GM19397 (cell line): ENCODE data around the gene TAF3.

Source experiments
- ATAC-seq: cut with Tn5 transposase; IDR thresholded peaks from one replicate; pipeline ENCODE4 v1.9.1; 2021; ENCODE audit warnings: mild to moderate bottlenecking, moderate library complexity; ENCODE audit not compliant: unreplicated experiment

Gene TAF3

DNA sequence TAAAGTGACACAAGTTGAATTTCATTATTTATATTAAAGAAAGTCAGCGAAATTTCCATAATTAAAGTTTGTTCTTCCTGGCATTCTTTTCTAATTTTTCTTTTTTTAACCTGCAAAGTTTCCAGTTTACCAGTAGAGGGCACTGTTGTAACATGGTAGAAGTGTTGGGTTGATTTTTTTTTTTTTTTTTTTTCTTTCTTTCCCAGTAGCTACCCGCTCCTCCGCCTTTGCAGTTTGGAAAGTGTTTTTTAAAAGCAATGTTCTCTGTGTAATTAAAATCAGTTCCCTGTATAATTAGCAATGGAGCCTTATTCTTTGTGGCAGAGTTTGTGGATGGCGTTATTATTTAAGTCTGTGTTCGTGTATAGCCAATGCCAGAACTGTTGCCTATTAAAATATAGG lies 53.7 kb downstream of the TAF3 start:
- ATAC-seq = no peak

DNA sequence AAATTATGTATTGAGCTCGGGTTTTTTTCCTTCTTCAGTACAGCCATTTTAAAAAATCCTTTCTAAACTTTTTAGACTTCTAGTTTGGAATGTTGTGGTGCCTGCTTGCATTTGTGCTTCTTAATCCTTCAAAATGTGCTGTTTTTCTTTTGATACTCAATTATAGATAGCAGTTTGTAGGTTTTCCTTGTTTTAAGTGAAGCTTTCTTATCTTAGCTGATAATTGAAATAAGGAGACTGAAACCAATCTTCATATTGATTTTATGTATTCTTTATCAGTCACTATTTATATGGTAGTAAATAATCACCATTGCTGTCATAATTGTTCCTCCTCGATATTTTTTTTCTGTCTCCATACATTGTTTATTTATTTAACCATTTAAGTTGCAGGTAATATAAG lies 56.6 kb downstream of the TAF3 start:
- ATAC-seq = no peak

DNA sequence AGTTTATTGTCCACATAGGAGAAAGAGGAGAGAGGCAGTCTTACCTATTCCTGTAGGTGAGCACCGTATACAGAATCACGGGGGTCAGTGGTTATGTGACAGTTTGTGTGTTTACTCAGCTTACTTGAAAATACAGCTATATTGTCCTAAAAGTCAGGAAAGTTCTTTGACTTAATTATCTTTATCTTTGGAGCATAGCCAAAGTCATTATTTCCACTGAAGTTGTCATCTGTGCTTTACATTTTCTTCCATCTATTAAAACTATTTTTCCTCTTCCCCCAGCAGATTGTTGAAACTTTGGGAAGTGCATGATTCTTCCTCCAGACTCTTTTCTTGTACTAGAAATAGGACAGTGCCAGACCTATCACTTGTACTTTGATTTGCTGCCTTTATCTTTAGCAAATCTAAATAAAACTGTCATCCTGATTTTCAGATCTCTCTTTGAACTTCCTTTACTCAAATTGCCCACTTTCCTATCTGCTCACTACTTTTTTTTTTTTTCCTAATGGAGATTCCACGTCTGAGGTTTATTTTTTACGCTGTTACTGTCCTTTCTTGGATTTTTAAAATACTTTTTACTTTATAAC lies 58.3 kb downstream of the TAF3 start:
- ATAC-seq = no peak

DNA sequence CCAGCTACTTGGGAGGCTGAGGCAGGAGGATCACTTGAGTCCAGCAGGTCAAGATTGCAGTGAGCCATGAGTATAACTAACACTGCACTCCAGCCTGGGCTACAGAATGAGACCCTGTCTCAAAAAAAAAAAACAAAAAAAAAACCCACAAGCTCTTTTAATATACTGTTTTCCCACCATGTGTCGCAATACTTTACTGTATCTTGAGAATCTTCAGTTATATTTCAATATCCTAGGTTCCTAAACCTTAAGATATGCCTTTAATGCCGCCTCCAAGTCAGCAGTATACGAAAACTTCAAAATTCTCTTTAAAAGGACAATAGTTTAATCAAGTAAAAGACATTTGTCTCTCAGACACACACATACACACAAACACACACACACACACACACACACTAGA lies 62.8 kb downstream of the TAF3 start:
- no peak for ATAC-seq

DNA sequence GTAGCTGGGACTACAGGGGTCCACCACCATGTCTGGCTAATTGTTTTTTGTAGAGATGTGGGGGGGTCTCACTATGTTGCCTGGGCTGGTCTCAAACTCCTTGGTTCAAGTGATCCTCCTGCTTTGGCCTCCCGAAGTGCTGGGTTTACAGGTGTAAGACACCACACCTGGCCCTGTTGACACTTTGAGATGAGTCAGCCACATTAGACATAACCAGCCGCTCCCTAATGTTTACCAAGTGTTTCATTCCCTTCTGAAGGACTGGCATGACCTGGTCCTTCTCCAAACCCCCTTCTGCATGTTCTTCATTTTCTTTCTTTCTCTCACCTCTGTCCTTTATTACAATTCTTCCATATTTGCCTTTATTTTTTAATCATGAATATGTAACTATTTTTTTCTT lies 67.8 kb downstream of the TAF3 start:
- ATAC-seq = no peak

DNA sequence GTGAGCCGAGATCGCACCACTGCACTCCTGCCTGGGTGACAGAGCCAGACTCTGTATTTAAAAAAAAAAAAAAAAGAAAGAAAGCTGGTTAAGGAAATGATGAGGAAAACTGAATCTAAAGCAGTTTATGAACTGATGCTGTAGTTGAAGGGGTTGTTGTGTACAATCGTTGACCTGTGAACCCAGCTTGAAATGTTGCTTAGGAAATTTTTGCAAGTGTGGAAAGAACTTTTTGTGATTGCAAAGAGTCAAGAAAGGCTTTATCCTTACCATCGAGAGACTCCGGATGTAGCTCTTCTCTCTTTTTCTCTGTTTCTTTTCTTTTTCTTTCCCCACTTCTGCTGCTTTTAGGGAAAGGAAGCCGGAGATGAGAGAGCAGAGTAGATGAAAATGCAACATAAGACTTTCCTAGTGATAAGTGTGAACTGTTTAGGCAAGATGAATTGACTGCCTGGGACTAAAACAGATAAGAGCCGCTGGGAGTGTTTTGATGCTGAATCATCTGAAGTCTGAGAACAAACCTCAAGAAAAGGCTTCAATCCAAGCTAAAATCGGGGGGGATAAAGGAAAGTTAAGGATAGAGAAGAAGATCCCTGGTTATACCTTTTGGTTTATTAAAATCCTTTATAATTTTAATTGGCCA lies 69.0 kb downstream of the TAF3 start:
- no peak for ATAC-seq

DNA sequence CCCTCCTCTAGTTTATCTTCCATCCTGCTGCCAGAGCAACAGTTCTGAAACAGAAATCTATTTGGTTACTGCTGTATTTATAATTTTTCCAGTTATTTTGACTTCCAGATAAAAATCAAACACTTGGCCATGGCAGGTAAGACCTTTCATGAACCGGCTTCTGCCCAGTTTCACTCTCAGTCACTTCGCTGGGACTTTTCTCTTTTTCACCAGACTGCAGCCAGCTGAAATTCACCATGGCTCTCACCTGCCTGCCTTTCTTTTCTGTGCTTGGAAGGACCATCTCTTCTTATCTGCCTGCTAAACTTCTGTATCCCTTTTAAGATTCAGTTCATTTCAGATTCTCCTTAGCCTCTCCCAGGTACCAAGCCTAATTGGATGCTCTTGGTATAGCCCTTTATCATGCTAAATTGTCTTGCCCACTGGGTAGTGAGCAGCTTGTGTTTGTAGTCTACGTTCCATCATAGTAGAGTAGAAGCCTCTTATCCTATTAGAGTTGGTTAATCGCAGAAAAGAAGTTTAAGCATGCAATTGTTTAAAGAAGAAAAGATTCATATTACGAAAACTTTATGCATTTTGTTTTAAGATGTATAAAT lies 71.7 kb downstream of the TAF3 start:
- ATAC-seq = no peak

DNA sequence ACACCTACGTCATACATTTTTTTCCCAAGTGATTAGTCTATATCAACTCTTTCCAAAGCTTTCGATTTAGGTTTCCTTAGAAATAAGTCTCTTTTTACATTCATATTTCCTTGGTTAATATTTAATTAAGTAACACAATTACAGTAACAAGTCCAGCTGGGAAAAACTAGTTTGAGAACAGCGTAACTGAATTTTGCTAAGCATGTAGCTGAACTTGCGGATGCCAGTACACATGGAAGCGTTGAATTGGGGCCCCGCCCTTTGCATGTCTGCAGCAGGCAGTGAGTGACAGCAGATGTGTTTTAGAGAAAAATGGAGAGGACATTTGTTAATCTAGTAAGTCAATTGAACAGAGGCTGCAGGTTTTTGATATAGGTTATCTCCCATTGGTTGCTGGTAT lies 72.5 kb downstream of the TAF3 start:
- no peak for ATAC-seq

DNA sequence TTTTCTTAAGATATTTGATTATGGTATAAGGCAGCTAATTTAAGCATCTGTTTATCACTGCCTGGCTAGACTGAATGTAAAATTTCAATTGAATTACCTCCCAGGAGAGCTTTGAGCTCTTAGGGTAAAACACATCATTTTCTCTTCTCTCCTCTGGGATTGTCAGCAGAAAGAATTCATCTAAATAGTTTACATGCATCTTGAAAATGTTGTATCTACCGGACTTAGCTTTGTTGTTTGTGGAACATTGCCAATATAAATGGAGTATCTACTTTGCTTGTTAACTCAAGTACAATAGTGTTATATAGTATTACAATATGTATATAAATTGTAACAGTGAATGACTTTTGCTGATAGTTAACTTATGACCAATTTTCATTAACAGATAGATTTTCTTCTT lies 73.3 kb downstream of the TAF3 start:
- no peak for ATAC-seq

DNA sequence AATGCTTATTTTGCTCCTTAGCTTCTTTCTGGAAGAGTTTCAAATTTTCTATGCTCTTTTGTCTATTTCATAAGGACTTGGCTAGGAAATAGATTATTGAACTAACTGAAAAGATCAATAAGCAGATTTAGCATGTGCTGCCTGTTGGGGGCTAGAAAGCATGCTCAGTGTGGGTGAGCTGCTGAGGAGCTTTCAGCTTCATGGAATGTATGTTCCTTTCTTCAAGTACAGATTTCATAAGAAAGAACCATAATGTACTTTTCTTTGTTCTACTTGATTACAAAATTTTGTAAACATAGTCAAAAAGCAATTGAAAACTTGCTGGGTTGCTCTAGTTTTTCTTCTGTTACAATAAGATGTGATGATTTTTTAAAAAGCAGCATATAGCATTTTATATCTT lies 73.8 kb downstream of the TAF3 start:
- no peak for ATAC-seq

DNA sequence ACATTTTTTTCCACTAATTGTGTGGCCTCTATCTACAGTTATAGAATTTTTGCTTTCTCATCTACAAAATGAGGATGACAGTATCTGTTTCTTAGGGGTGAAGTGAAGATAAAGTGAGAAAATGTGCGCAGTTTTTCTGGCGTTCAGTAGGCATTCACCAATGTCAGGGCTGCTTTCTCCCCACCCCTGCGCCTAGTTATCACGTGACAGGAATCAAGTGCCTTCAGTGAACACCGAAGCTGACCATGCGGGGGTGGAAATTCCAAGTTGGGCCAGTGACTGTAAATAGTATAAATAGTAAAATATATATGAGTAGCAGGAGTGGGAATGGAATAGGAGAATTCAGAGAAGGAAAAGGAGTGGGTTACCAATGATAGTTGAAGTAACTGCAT lies 77.4 kb downstream of the TAF3 start:
- no peak for ATAC-seq

DNA sequence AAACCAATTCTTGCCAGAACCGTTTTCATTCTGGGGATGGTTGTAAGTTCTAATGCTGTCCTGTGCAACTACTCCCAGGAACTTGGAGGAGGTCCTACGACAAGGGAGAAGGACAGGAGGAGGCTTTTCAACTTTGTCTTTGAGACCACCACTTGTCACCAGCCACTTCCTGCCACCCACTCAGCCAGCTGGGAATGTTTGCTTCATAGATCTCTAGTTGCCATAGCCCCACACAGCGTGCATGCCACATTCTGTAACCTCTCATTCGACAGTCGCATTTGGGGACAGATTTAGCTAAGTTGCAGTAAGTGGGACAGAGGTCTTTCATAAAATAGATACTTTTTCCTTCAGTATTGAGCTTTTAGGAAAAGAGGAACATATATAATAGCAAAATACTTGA lies 78.0 kb downstream of the TAF3 start:
- ATAC-seq = no peak

DNA sequence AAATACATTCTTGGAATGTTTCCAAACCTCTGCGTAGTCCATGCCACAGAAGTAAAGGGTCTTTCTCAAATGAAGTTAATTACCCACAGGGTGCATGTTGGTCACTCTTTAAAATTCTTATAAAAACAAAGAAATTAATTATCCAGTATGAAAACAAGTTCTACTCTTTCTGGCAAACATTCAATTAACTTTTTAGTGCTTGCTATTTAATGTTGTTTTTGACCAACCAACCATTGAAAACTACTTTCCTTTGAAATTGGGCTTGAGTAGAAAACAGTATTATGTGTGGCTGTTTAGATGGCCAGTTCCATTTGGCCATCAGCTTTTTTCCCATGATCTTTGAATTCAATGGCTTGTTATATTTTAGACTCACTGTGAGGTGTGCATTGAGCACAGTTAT lies 83.0 kb downstream of the TAF3 start:
- ATAC-seq = no peak

DNA sequence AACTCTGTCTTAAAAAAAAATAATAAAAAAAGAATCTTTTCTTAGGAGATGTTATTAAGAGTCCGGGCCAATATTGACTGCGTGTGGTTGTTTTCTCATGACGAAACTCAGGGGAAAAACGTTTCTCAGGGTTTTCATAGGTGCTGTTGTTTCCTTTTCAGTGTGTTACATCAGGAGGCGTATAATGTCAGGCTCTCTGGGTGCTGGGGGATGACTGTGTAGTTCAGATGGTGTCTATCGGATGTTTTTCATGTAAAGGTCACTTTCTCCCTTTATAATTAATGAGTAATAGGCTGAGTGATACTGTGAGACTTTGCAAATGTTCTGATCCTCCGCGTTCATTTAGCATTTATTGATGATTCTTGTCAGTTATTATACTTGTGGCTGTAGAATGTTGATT lies 84.1 kb downstream of the TAF3 start:
- no peak for ATAC-seq

DNA sequence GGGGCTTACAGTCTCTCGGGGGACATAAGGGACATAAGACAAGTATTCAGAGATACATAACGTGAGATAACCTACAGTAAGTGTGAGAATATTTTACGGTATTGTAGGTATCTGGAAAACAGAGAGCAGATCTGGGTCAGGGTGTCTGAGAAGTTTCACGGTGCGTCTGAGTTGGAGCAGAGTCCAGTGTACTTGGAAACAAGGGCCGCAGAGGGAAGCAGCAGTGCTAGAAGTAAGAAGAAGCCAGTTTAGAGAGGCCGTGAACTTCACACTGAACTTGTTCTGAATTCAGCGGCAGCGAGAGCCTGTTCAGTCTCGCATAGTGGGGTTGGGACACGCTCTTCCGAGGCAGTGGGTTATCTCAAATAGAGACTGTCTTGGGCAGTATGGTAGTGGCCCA lies 85.5 kb downstream of the TAF3 start:
- ATAC-seq = no peak

DNA sequence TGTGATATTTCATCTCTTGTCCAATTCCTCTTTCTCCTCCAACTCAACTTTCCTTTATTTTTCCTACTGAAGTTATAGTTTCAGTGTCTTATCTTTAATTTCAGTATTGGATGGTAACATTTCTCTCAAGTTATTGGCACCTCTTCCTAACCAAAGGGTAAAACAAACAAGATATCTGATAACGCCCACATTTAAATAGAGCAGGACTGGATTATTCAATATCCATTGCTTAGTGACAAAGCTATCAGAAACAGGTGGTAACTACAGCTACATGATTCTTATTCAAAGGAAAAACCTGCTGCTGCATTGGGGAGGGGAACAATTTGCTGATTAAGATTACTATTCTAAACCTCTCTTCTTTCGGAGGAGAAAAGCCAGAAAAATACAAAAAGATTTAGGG lies 87.8 kb downstream of the TAF3 start:
- ATAC-seq = no peak

DNA sequence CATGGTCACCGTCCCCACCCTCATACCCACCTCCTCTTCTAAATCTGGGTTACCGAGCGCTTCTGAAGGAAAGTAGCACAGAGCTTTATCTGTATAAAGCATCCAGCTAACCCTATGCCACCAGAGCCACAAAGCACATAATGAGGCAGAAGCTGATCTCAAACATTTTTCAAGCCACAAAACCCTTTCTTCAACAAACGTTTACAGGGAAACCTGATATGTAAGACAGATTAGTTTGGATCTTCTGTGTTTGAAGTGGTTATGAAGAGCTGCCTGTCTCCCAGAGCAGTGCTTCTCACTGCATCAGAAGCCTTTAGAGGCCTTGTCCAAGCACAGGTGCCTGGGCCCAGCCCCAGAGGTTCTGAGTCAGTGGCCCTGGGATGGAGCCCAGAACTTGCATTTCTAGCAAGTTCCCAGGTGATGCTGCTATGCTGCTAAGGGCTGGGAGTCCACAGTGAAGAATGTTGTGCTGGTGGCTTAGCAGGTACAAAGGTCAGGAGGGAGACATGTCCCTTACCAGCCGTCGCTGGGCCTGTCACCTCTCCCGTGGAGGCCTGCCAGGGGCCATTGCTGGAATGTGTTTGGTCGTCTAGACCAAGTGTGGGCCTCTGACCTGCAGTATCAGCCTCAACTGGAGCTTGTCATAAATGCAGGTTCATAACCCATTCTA lies 90.4 kb downstream of the TAF3 start:
- ATAC-seq = no peak

DNA sequence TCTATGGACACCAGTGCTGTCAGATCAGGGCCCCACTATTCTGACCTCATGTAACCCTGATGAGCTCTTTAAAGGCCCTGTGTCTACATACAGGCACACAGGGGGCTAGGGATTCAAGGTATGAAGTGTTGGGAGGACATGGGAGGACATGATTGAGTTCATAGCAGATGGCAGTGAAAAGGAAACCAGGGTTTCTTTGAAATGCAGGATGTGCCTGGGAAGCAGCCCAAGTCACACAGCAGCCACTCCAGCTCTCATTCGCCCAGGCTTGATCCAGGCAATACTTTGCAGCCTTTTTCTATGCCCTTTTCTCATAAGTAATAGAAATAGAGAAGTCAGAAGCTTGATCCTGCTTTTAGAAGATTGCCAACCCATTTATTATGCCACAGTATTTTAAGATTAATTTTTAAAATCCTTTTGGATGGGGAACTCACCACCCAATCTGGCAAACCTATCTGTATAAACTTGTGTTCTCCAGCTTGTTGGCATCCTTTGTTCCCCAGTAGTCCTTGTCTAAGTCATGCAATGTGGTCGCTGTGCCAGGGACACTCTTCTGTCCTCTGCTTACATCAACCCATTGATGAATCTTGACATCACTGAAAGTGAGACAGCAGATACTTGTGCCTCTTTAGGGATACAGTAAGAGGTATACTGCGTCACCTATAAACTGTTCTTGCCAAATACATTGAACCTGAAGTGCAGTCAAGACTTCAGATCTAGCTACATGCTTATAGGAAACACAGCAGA lies 95.0 kb downstream of the TAF3 start:
- ATAC-seq = no peak

DNA sequence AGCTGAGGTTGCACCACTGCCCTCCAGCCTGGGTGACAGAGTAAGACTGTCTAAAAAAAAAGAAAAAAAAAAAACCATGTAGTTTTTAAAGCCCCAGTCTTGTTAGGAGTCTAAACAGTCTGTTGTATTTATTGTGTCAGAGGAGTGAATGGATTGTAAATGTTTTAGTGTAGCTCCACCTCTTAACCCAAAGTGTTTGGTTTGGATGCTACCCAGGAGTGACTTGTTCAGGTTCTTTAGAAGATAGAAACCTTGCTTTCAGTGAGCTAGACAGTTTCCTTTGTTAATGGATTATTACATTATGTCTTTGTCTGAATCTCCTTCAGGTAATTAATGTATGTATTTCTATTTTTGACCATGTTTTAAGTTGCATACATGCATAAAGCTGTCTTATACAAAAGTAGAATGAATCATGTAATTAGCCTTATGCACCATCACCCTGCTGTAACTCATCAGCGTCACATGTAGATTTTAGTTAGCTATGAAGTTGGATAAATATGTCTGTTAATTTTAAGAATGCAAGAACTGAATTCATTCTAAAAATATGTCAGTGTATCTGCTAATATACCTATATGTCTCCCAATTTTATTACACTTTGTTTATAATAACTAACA lies 97.7 kb downstream of the TAF3 start:
- ATAC-seq = no peak

DNA sequence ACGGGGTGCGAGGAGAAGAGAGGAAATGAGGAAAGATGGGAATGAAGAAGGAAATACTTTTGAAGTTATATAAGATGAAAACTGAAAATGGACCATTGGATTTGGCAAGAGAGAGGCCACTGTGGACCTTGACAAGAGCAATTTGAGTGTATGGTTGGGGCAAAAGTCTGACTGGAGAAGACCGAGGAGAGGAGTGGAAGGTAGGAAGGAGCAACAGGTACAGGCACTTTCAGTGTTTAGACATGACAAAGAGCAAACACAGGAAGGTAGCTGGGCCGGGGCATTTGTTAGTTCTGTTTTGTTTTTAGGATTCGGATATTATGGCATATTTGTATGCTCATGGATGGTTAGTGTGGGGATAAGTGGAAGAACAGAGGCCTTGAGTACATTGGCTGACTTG lies 99.4 kb downstream of the TAF3 start:
- ATAC-seq = no peak

DNA sequence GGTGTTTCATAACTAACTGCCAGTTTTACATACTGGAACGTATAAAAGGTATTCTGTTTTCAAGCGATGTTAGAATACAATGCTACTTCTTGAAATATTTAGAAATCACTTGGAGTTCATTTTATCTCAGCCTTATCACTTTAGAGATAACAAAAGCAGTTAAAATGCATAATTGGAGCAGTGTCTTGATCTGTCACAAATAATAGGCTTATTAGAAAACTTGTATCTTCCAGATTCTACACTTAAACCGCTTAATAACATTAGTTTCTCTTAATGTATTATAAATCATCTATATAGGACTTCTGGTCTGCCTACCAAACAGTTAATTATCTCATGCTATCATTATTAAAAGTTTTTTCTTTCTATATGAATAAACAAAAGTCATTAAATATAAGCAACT lies 104.4 kb downstream of the TAF3 start:
- no peak for ATAC-seq
